Left colon (tissue), 2 donors: Measurements from ENCODE around the gene HIF1A. TPM values are rescaled to one million over a fixed set of nuclear protein-coding genes. Genes with fewer than 3 reads are reported as not detected.
"Not testable (repeated sequence)": the region's sequence is repeated elsewhere in the genome, so short reads cannot be mapped to it uniquely, and the experiment has no call there.

ENCODE experiments used
- ATAC-seq: fragments of 200-7000 bp; cut with Tn5 transposase; one replicate; pipeline ENCODE4 v1.9.1; 2020; ENCODE audit warnings: mild to moderate bottlenecking, moderate library complexity
- DNase-seq, 2 donors: peaks; one replicate each; pipeline ENCODE4 v3.0.0-alpha.2; 2020
- intact Hi-C, 2 donors: fragments of 100-400 bp; cut with DNase I in 1 of 2; cut with micrococcal nuclease in 1 of 2; formaldehyde crosslinking; loops; one replicate each; pipeline versions ENCODE4 v1.11.2 to v1.14.0; 2022; cut with DNase I, micrococcal nuclease
- total RNA-seq, 2 donors: library from RNA; stranded (reverse); fragmentation: NEBNext Ultra II Directional; extraction: Animal tissue kit (Norgen Biotek cat#: 25700); gene quantifications; one replicate each; pipeline ENCODE4 v1.2.1, GENCODE V29; 2021
- donor health status: DM: no; HTN: no; CAD: no.
- donor health status: DM: yes; HTN: yes; CAD: no.

Gene HIF1A
- total RNA-seq, 2 donors from 2014 or later: 89.0 to 145 TPM

DNA sequence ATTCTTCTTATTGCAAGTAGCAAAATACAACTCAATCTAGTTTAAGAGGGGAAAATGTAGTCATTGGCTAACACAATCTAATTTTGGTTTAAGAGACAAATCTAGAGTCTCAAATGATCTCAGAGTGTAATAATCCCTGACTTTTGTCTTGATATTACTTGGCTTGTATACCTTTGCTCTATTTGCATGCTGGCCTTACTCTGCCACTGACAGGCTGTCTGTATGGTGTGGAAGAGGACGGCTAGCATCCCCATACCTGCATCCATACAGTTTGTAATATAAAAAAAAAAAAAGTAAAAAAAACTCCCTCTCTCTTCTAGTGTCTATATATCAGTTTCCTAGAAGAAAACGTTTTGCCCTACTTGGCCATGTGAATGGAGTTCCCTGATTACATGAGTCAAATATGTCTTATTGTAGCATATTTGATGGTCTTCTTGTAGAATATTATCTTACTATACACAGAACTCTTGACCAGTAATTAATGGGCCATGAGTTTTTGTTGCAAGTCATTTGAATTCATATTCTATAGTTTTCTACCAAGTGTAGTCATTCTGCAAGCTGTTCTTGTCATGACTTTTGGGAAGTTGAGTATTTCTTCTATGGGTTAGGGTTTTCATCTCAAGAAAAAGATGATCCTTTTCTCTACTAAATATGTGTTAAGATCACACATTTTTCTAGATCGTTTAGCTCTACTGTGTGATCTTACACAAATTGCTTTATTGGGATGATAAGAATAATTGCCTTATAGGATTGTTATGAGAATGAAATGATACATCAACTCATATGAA, 8.2 kb downstream of the HIF1A start:
- DNase-seq (no peak), ATAC-seq (peak; percentile 21)
- intact Hi-C loops: loop anchor here in 1 of 2 donors (10.0 kb wide), 1 partner anchor 229 kb away; no protein-coding TSS in a partner anchor

DNA sequence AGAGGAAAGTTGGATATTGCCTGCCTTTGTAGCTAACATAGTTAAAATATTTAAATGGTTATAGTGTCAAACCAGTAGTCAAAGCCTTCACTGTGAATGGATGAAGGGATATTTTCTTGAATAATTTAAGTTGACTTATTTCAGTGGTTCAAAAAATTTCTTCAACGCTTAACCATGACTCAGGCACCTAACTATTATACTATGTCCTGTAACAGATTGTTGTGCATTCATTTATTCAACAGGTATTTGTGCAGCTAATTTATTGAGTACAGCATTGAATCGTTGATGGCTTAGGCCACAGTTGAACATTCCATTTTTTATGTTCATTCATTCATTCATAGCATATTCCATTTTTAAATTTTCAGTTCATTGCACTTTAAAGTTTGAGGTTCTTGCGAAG, 9.2 kb downstream of the HIF1A start:
- intact Hi-C loops: loop anchor here in 1 of 2 donors (10.0 kb wide), 1 partner anchor 230 kb away; no protein-coding TSS in a partner anchor
- DNase-seq: no peak
- no peak for ATAC-seq

DNA sequence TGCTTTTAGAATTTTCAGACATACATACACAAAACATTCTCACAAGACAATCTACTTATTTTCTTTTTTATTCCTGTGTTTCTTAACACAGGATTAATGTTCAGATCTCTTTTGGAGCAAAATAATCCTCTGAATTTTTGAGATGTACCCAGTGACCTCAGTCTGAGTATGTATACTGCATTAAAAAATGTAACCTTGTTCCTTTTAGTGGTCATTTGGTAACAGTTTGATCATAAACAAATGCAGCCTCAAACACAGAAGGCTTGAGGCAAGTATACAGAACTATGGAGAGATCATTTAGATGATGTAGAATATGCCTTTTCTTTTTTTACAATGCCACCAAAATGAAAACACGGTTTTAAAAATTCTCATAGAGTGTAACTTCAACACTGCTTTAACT, 9.7 kb downstream of the HIF1A start:
- no peak for DNase-seq
- no peak for ATAC-seq
- intact Hi-C loops: loop anchor here in 1 of 2 donors (10.0 kb wide), 1 partner anchor 230 kb away; no protein-coding TSS in a partner anchor

DNA sequence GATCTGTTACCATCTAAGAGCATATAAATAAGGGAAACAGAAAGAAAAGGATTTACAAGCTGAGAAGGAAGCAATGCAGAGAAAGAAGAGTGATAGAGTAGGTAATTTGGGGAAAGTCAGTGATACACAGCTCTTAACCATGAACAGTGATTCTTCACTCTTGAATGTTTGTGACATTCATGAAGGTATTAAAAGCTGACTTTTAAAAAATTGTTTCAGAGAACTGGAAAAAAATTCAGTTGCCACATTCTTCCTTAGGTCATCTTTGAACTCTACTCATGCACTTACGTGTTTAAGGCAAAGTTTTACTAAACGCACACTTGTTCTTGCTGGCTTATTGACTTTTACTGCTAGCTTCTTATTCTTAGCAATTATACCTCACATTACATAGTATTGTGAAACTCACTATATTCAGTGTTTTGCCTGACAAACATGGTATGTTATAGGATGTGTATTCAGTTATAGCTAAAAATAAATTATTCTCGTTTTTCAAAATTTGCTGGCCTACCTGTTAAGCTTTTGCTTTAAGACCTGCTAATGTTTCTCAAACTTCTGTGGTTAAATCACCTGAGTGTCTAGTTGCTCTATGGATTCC, 10.9 kb downstream of the HIF1A start:
- DNase-seq (no peak), ATAC-seq (no peak)
- intact Hi-C loops: loop anchor here in 1 of 2 donors (10.0 kb wide), 1 partner anchor 231 kb away; no protein-coding TSS in a partner anchor

DNA sequence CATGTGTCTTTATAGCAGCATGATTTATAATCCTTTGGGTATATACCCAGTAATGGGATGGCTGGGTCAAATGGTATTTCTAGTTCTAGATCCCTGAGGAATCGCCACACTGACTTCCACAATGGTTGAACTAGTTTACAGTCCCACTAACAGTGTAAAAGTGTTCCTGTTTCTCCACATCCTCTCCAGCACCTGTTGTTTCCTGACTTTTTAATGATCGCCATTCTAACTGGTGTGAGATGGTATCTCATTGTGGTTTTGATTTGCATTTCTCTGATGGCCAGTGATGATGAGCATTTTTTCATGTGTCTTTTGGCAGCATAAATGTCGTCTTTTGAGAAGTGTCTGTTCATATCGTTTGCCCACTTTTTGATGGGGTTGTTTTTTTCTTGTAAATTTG, 12.5 kb downstream of the HIF1A start:
- DNase-seq, ATAC-seq: not testable (repeated sequence)
- intact Hi-C loops: loop anchor here in 1 of 2 donors (10.0 kb wide), 1 partner anchor 233 kb away; no protein-coding TSS in a partner anchor

DNA sequence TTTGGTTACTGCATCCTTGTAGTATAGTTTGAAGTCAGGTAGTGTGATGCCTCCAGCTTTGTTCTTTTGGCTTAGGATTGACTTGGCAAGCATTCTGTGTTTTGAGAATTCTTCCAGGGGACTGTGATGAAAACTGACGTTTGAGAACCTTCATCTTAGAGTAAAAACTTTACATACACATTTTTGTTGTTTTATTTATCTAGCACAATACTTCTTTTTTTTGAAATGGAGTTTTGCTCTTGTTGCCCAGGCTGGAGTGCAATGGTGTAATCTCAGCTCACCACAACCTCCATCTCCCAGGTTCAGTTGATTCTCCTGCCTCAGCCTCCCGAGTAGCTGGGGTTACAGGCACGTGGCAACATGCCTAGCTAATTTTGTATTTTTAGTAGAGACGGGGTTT, 13.4 kb downstream of the HIF1A start:
- ATAC-seq, DNase-seq: not testable (repeated sequence)
- intact Hi-C loops: loop anchor here in 1 of 2 donors (10.0 kb wide), 1 partner anchor 234 kb away; no protein-coding TSS in a partner anchor

DNA sequence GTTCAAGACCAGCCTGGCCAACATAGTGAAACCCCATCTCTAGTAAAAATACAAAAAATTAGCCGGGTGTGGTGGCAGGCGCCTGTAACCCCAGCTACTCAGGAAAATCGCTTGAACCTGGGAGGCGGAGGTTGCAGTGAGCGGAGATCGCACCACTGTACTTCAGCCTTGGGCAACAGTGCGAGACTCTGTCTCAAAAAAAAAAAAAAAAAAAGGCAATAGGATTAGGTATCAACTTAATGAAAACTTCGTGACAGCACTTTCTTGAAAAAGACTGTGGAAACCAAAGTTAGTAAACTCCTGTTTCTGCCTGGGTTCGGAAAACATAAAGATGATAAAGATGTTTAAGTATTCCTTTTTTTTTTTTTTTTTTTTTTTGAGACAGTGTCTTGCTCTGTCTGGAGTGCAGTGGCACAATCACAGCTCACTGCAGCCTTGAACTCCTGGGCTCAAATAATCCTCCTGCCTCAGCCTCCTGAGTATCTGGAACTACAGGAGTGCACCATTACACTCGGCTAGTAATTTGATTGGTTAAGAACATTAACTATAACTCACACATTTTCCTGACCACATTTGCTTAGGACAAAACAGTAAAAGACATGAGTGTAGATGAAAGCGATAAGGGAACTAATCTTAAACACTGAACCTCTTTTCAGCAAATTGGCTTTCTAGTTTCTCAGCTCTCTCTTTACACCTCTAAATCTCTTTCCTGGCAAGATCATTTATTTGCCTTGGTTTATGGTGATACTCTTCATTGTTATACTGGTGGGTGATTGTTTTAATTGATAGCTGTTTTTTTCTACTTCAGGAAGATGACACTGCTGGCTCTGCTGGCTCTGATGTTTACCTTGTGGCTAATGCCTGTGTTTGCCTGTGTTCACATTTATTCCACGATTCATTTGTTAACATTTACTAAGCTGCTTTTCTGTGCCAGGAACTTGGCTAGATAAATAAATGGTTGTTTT, 15.8 kb downstream of the HIF1A start:
- intact Hi-C loops: no loop called here
- DNase-seq (no peak), ATAC-seq (peak; percentile 73)

DNA sequence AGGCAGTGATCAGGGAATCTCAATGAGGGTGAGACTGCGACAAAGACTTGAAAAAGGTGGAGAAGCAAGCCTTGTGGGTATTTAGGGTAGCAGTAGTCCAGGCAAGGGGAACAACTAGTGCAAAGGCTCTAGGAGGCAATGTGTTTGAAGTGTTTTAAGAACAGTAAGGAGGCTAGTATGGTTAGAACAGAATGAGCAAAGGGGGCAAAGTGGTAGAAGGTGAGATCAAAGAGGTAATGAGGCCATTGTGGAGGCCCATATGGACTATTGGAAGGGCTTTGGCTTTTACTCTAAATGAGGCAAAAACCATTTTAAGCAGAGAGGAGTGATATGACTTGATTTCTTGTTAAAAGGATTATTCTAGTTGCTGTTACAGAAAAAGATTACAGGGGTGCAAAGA, 16.8 kb downstream of the HIF1A start:
- ATAC-seq: no peak
- no peak for DNase-seq
- intact Hi-C loops: no loop called here

DNA sequence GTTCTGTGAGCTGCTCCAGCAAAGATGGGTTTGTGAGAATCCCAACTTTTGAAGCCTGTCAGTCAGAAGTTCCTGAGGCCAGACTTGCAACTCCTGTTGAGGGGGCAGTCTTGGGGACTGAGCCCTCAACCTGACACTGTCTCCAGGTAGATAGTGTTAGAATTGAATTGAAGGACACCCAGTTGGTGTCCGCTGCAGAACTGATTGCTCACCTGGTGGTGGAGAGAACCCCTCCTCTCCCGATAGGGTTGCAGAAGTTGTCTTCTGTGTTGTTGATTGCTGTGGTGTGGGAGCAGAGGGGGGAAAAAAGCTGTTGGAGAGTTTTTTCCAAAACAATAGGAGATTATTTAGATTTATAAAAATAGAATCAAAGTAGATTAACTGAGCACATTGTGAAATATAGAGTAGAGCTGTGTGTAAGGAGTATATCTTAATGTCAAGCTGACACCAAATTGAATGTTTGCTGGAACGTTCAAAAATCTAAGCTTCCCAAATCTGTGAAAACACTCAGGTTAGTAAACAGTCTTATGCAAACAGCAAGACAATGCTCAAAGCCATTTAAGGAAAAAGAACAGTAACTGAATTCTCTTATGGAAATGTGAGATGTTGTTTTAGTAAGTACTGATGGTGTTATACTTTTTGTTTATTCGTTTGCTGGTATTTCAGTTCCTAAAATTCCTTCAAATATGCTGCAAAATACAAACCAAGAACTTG, 18.6 kb downstream of the HIF1A start:
- ATAC-seq (no peak), DNase-seq (no peak)
- intact Hi-C loops: no loop called here

DNA sequence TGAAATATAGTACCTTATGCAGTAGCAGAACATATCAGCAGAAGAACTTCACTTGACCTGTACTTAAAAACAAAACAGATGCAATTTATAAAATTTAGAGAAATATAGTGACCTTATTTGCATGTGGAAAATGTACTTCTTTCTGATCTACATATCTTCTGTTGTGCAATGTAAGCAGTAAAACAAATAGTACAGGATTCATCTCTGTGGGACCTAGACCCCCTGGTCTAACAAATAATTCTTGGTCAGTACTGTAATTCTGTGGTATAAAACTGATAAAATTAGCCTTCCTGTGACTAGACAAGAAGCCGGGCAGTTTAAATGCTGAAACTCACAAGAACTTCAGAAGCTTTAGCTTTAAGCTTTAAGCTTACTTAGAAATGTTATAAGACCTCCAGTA, 21.6 kb downstream of the HIF1A start:
- DNase-seq: no peak
- intact Hi-C loops: no loop called here
- no peak for ATAC-seq

DNA sequence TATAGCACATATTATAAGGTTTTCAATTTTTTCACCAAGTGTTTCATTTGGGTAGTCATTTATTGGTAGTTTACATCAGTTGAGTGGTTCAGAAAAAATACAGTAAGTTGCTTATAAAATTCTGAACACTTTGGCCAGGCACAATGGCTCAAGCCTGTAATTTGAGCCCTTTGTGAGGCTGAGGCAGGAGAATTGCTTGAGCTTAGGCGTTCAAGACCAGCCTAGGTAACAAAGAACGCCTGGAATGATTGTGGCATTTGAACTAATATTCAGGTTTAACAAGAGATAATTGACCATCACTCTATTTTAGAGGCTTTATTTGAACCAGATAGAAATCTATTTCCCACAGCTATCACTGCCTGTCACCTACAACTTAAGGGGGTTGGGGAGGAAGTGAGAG, 22.7 kb downstream of the HIF1A start:
- intact Hi-C loops: no loop called here
- ATAC-seq (no peak), DNase-seq (no peak)

DNA sequence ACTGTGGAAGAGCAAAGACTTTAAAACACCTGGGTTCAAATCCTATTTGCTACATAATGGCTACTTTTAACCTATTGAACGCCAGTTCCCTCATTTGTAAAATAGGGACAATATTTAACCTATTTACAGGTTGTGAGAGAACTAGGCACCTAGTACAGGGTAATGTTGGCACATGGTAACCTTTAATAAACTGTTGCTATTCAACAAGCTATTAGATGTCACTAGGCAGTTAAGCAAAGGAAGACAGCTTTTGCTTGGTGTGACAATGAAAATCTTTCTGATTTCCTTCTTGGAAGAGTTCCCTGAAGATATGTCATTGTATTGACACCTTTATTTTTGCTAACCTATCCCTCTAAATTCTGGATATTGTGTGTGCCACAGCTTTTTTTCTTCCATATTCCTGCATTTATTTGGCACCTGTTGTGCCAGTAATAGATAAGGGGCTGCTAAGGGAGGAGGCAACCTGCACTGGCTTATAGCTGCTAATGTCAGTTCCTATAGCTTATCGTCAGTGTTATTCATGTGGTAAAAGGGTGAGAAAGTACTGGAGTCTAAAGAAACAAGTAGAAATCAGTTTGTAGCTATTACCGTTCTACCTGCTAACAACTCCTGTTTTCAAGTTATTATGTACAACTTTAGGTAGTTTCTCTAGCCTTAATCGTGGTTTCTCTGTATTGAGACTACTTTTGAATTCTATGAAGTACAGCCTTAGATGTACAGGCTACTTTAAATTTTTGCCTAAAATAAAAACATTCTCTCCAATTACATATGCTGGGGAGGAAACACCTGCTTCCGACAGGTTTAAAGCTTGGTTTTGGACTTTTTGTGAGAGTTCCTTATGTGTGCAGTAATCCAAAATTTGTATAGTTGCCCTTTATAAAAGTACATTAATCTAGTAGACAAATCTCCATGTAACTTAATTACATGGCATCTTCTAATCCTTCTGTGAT, 24.3 kb downstream of the HIF1A start:
- ATAC-seq (no peak), DNase-seq (no peak)
- intact Hi-C loops: no loop called here

DNA sequence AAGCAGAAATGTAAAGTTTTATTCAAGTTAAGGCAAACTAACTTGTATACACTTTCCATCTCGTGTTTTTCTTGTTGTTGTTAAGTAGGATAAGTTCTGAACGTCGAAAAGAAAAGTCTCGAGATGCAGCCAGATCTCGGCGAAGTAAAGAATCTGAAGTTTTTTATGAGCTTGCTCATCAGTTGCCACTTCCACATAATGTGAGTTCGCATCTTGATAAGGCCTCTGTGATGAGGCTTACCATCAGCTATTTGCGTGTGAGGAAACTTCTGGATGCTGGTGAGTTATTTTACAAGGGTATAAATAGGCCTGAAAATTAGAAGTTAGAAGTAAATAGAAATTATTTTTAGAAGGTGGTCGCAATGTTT, 25.0 kb downstream of the HIF1A start:
- intact Hi-C loops: no loop called here
- no peak for DNase-seq
- no peak for ATAC-seq

DNA sequence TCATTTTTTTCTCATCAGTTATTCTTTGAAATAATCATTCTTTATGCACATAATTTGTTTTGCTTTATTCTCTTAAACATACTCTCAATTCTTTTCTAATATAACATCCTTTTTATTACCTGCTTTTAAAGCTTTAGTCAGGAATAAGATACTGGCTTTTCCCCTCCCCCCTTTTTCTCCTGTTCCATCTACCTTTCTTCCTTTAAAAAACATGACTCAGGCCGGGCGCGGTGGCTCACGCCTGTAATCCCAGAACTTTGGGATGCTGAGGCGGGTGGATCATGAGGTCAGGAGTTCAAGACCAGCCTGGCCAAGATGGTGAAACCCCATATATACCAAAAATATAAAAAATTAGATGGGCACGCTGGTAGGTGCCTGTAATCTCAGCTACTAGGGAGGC, 25.4 kb downstream of the HIF1A start:
- intact Hi-C loops: no loop called here
- ATAC-seq (no peak), DNase-seq (no peak)

DNA sequence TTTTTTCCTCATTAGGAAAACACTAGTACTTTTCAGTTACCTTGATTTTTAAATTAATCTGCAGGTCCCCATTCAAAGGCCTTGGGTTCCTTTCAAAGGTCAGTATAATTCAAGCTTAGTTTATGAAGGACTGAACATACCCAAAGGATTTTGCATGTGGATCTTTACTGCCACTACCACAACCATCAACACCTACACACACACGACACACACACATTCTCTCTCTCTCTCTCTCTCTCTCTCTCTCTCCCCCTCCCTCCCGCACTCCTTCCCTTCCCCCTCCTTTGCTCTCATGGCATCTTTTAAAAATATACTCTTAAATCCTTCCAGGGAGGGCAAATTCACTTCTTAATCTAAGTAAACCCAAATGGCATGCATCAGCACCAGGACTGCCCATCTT, 28.8 kb downstream of the HIF1A start:
- ATAC-seq (no peak), DNase-seq (no peak)
- intact Hi-C loops: no loop called here

DNA sequence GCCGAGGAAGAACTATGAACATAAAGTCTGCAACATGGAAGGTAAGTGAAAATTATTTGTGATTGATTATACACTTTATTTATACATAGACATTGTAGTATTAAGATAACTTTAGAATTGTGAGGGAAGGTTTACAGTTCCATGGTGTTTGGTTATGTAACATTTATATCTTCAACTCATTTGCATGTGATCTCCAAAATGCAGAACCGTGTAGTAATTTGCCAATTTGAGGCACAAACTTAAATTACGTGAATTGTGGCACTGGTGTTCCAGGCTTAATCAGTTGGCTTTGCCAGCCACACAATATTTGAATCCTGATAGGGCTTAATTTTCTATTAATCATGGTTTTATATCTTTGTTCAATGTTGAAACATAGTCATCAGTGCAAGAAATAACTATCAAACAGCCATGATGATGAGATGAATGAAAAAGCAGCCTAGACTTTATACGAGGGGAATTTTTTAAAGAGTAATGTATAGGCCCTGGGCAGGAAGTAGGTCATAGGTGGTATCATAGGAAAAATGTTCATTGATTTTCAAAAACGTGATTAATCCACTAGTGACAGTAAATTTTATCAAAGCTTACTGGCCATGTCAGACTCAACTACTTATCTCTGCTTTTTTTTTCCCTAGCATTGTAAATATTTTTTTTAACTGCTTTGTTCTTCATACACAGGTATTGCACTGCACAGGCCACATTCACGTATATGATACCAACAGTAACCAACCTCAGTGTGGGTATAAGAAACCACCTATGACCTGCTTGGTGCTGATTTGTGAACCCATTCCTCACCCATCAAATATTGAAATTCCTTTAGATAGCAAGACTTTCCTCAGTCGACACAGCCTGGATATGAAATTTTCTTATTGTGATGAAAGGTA, 31.7 kb downstream of the HIF1A start:
- no peak for ATAC-seq
- DNase-seq: no peak
- intact Hi-C loops: no loop called here
